Activated T-helper 2 cell treated with anti-CD3 and anti-CD28 coated beads, Interferon-gamma antibody, Interleukin-2, Interleukin-4, amounts not matched to agents 10 μg/mL and 5 μg/mL and 100 μg/mL, durations not matched to agents 14 hours and 24 hours and 36 hours (primary cell): ENCODE measurements around the gene PDZD2. TPM values are rescaled to one million over a fixed set of nuclear protein-coding genes. Genes with fewer than 3 reads are reported as not detected.
"Not testable (repeated sequence)": the region's sequence is repeated elsewhere in the genome, so short reads cannot be mapped to it uniquely, and the experiment has no call there.

ENCODE experiments used
- DNase-seq: peaks from one replicate; pipeline ENCODE4 v3.0.0; 2021; ENCODE audit warnings: low spot score
- H3K27ac Mint-ChIP-seq: one replicate; pipeline ENCODE4 v1.8.0; 2021; ENCODE audit warnings: mixed read lengths
- H3K27me3 Mint-ChIP-seq: one replicate; pipeline ENCODE4 v1.8.0; 2021; ENCODE audit warnings: low read depth, mixed read lengths
- H3K36me3 Mint-ChIP-seq: one replicate; pipeline ENCODE4 v1.8.0; 2021; ENCODE audit warnings: low read depth, mixed read lengths
- H3K4me1 Mint-ChIP-seq: one replicate; pipeline ENCODE4 v1.8.0; 2021; ENCODE audit warnings: low read depth, mixed read lengths
- H3K4me3 Mint-ChIP-seq: one replicate; pipeline ENCODE4 v1.8.0; 2021; ENCODE audit warnings: low read depth, mild to moderate bottlenecking, moderate library complexity, mixed read lengths
- H3K9me3 Mint-ChIP-seq: one replicate; pipeline ENCODE4 v1.8.0; 2021; ENCODE audit warnings: mixed read lengths
- intact Hi-C: fragments of 100-400 bp; cut with micrococcal nuclease; formaldehyde crosslinking; loops from one replicate; pipeline ENCODE4 v1.15.1; 2023
- total RNA-seq: library from RNA; stranded (reverse); gene quantifications from 2 replicates; pipeline ENCODE4 v1.2.3, GENCODE V29; 2022

PDZD2 gene
- total RNA-seq, 1 donor from 2014 or later, result 0.25 TPM

- intact Hi-C loops, result no loop called here
- Mint-ChIP-seq H3K36me3 (no peaks in the 10 kb centered on the region), H3K27me3 (no peaks in the 10 kb centered on the region), H3K4me1 (peaks cover 19% of the 10 kb centered on the region), H3K9me3 (no peaks in the 10 kb centered on the region), H3K27ac (no peak overlapping the region), H3K4me3 (no peak overlapping the region)
- DNase-seq, result no peak
These were observed 383.7 kb downstream of the PDZD2 start for GRCh38 chr5:32022638-32023037.

GRCh38 chr5:32023816-32024215 lies 384.9 kb downstream of the PDZD2 start:
- no peak for DNase-seq
- peaks cover 10% of the 10 kb centered on the region for H3K4me1 Mint-ChIP-seq
- no peaks in the 10 kb centered on the region for H3K9me3 Mint-ChIP-seq
- H3K4me3 Mint-ChIP-seq, result no peak overlapping the region
- H3K27me3 Mint-ChIP-seq, result no peaks in the 10 kb centered on the region
- H3K27ac Mint-ChIP-seq, result no peak overlapping the region
- intact Hi-C loops, result no loop called here
- no peaks in the 10 kb centered on the region for H3K36me3 Mint-ChIP-seq

- no peak for DNase-seq
- H3K9me3 Mint-ChIP-seq, result no peaks in the 10 kb centered on the region
- H3K27ac Mint-ChIP-seq, result no peak overlapping the region
- H3K4me1 Mint-ChIP-seq, result peaks cover 10% of the 10 kb centered on the region
- no peaks in the 10 kb centered on the region for H3K36me3 Mint-ChIP-seq
- intact Hi-C loops, result no loop called here
- no peak overlapping the region for H3K4me3 Mint-ChIP-seq
- no peaks in the 10 kb centered on the region for H3K27me3 Mint-ChIP-seq
These were observed 385.8 kb downstream of the PDZD2 start for GRCh38 chr5:32024751-32025150.

DNA sequence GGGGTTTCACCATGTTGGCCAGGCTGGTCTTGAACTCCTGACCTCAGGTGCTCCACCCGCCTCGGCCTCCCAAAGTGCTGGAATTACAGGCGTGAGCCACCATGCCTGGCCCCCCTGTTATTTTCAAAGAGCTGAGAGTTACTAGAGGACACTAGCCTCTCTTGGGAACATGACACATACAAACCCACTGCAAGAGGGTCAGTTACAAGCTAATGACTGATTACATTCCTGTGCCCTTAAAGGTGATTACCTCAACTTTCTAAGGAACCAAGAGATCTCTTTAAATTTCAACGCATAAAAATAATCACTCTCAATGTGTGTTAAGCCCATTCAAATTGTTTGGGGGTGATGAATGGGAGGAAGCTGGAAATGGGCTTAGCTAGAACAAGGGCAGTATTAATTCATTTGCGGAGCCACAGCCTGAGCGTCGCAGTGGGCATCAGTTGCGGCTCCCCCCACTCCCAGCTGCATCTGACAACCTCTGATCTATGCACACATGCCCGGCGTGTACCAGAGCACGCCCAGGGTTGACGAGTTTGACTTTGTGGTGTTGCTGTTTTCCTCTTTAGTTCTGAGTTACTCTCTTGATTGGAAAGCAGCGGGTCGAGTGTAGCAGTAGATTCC lies 388.3 kb downstream of the PDZD2 start:
- intact Hi-C loops, result no loop called here
- H3K9me3 Mint-ChIP-seq, result no peaks in the 10 kb centered on the region
- DNase-seq, result no peak
- H3K36me3 Mint-ChIP-seq, result no peaks in the 10 kb centered on the region
- no peak overlapping the region for H3K4me3 Mint-ChIP-seq
- no peak overlapping the region for H3K27ac Mint-ChIP-seq
- H3K4me1 Mint-ChIP-seq, result peaks cover 3% of the 10 kb centered on the region
- no peaks in the 10 kb centered on the region for H3K27me3 Mint-ChIP-seq

GRCh38 chr5:32027717-32028458 lies 389.0 kb downstream of the PDZD2 start:
- Mint-ChIP-seq H3K27me3 (no peaks in the 10 kb centered on the region), H3K4me3 (no peak overlapping the region), H3K27ac (no peak overlapping the region), H3K4me1 (peaks cover 6% of the 10 kb centered on the region), H3K9me3 (no peaks in the 10 kb centered on the region), H3K36me3 (no peaks in the 10 kb centered on the region)
- intact Hi-C loops, result no loop called here
- no peak for DNase-seq

DNA sequence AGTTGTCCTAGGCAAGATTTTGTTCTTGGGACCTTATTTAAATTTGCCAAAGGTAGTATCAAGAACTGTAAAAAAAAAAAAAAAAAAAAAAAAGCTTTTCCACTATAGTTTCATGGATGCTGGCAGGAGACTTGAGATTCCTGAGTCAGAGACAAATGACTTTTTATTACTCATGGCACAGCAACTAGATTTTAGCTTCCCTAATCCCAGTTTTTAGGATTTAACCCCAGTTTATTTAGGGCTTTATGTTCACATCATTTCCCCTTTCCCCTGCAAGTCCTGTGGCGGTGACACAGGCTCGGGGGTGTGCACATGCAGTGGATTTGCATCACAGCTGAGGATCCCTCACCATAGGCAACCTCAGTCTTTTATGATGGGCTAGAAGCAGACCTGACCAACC lies 390.3 kb downstream of the PDZD2 start:
- intact Hi-C loops, result no loop called here
- Mint-ChIP-seq H3K36me3 (no peaks in the 10 kb centered on the region), H3K4me1 (peaks cover 13% of the 10 kb centered on the region), H3K9me3 (no peaks in the 10 kb centered on the region), H3K27ac (no peak overlapping the region), H3K4me3 (no peak overlapping the region), H3K27me3 (no peaks in the 10 kb centered on the region)
- DNase-seq, result no peak

- no peaks in the 10 kb centered on the region for H3K36me3 Mint-ChIP-seq
- no peaks in the 10 kb centered on the region for H3K27me3 Mint-ChIP-seq
- intact Hi-C loops, result no loop called here
- H3K4me1 Mint-ChIP-seq, result peaks cover 13% of the 10 kb centered on the region
- H3K27ac Mint-ChIP-seq, result no peak overlapping the region
- H3K9me3 Mint-ChIP-seq, result no peaks in the 10 kb centered on the region
- H3K4me3 Mint-ChIP-seq, result no peak overlapping the region
- no peak for DNase-seq
These were observed 390.9 kb downstream of the PDZD2 start for GRCh38 chr5:32029781-32030180.

DNA sequence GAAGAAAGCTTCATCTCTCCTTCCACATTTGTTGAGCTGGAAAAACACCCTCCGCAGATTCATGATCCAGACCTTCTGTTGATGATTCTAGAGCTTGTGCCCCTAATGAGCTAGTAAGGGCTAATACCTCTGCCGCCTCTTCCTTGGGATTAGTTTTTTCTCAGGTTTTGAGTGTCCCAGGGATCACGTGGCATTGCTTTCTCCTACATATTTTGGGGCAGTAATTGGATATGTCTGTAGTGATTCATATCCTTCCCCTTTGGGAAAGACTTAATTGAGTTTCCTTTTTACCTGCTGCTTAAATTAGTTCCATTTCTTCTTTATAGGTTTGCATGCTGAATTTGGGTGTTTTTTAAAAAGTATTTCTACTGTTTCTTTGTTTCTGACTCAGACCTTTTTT lies 391.3 kb downstream of the PDZD2 start:
- H3K9me3 Mint-ChIP-seq, result no peaks in the 10 kb centered on the region
- H3K4me1 Mint-ChIP-seq, result peaks cover 13% of the 10 kb centered on the region
- H3K27ac Mint-ChIP-seq, result no peak overlapping the region
- H3K36me3 Mint-ChIP-seq, result no peaks in the 10 kb centered on the region
- intact Hi-C loops, result no loop called here
- H3K4me3 Mint-ChIP-seq, result no peak overlapping the region
- DNase-seq, result no peak
- no peaks in the 10 kb centered on the region for H3K27me3 Mint-ChIP-seq

- H3K9me3 Mint-ChIP-seq, result no peaks in the 10 kb centered on the region
- no peaks in the 10 kb centered on the region for H3K36me3 Mint-ChIP-seq
- H3K27ac Mint-ChIP-seq, result no peak overlapping the region
- intact Hi-C loops, result no loop called here
- no peaks in the 10 kb centered on the region for H3K27me3 Mint-ChIP-seq
- DNase-seq, result no peak
- no peak overlapping the region for H3K4me3 Mint-ChIP-seq
- peaks cover 13% of the 10 kb centered on the region for H3K4me1 Mint-ChIP-seq
These were observed 391.8 kb downstream of the PDZD2 start for GRCh38 chr5:32030686-32031085.

GRCh38 chr5:32031089-32031488 lies 392.2 kb downstream of the PDZD2 start:
- Mint-ChIP-seq H3K4me1 (peaks cover 13% of the 10 kb centered on the region), H3K9me3 (no peaks in the 10 kb centered on the region)
- intact Hi-C loops, result no loop called here

GRCh38 chr5:32038523-32038922 lies 399.6 kb downstream of the PDZD2 start:
- no peaks in the 10 kb centered on the region for H3K36me3 Mint-ChIP-seq
- H3K27me3 Mint-ChIP-seq, result no peaks in the 10 kb centered on the region
- intact Hi-C loops, result no loop called here
- peaks cover 4% of the 10 kb centered on the region for H3K4me1 Mint-ChIP-seq
- no peak overlapping the region for H3K27ac Mint-ChIP-seq
- H3K9me3 Mint-ChIP-seq, result no peaks in the 10 kb centered on the region
- no peak for DNase-seq
- no peak overlapping the region for H3K4me3 Mint-ChIP-seq

More at GRCh38 chr5:32031089-32031488, 392.2 kb downstream of the PDZD2 start:
- DNase-seq, result no peak
- H3K27me3 Mint-ChIP-seq, result no peaks in the 10 kb centered on the region
- H3K36me3 Mint-ChIP-seq, result no peaks in the 10 kb centered on the region
- H3K27ac Mint-ChIP-seq, result no peak overlapping the region
- H3K4me3 Mint-ChIP-seq, result no peak overlapping the region

GRCh38 chr5:32039133-32039532 lies 400.2 kb downstream of the PDZD2 start:
- H3K4me3 Mint-ChIP-seq, DNase-seq, H3K4me1 Mint-ChIP-seq, H3K36me3 Mint-ChIP-seq, H3K27ac Mint-ChIP-seq, intact Hi-C loops, H3K9me3 Mint-ChIP-seq, H3K27me3 Mint-ChIP-seq: not testable (repeated sequence)

DNA sequence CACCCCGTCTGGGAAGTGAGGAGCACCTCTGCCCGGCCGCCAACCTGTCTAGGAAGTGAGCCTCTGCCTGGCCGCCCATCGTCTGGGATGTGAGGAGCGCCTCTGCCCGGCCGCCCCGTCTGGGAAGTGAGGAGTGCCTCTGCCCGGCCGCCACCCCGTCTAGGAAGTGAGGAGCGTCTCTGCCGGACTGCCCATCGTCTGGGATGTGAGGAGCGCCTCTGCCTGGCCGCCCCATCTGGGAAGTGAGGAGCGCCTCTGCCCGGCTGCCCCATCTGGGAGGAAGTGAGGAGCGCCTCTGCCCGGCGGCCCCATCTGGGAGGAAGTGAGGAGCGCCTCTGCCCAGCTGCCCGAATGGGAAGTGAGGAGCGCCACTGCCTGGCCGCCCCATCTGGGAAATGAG lies 400.7 kb downstream of the PDZD2 start:
- H3K4me3 Mint-ChIP-seq, DNase-seq, H3K27me3 Mint-ChIP-seq, H3K9me3 Mint-ChIP-seq, H3K36me3 Mint-ChIP-seq, H3K27ac Mint-ChIP-seq, H3K4me1 Mint-ChIP-seq, intact Hi-C loops: not testable (repeated sequence)
